ENCODE data around the gene LY9. TPM values are rescaled to one million over a fixed set of nuclear protein-coding genes. Genes with fewer than 3 reads are reported as not detected.

Gene LY9
- polyA plus RNA-seq, 1 of the 3 experiments (the other 2 are of a cell fraction), result not detected

DNA sequence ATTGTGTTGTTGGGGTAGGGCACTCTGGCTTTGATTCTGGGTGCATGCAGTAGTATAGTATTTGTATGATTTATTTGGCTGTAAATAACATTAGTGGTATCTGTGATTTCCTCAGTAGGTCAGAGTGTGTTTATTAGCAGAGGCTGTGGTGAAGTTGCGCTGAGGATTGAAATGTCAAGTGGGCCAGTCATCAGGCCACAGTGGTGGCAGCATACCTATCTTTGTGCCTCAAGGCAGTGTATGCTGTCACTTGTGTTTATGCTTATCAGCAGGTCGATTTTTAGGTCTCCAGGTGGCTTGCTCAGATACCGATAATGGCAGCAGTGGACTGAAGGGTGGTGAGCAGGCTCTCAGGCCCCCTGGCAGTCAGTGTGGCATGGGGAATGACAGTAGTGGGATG lies 11.3 kb downstream of the LY9 start (continued):
- TF ChIP-seq REST (IDR thresholded peaks at IDR 0.05; ENCODE audit: low read depth, low read length), result no peak
- no peak for TF ChIP-seq RCOR1 (IDR thresholded peaks at IDR 0.05; ENCODE audit: low read length)
- TF ChIP-seq RAD21 (IDR thresholded peaks at IDR 0.05; ENCODE audit: low read length), result no peak
- no peak for TF ChIP-seq YY1 (IDR thresholded peaks at IDR 0.05; ENCODE audit: low read depth)

GRCh38 chr1:160807738-160808137 lies 11.8 kb downstream of the LY9 start:
- Histone ChIP-seq H3K27me3 (ENCODE audit: insufficient read depth) (no peaks in the 10 kb centered on the region; the same call in 1 of the 2 replicates), H3K79me2 (ENCODE audit: insufficient read depth) (no peaks in the 10 kb centered on the region), H2AFZ (ENCODE audit: low read depth) (no peak overlapping the region), H4K20me1 (ENCODE audit: insufficient read depth) (no peaks in the 10 kb centered on the region), H3K36me3 (replicated peaks in 1 of 2; ENCODE audit: control insufficient read depth in 1 of 2, insufficient read depth in 2 of 2, low read length in 1 of 2) (no peaks in the 10 kb centered on the region), H3K9ac (no peak overlapping the region), H3K27ac (ENCODE audit: low read depth in 2 of 2, low read length in 1 of 2) (no peak overlapping the region), H3K4me1 (ENCODE audit: control insufficient read depth in 1 of 2, insufficient read depth in 2 of 2, low read depth in 1 of 2, low read length in 1 of 2) (no peaks in the 10 kb centered on the region), H3K4me3 (ENCODE audit: low read depth in 2 of 2, low read length in 1 of 2) (no peak overlapping the region), H3K4me2 (no peak overlapping the region), H3F3A (replicated peaks; ENCODE audit: insufficient read depth) (no peaks in the 10 kb centered on the region), H3K9me3 (no peaks in the 10 kb centered on the region), H3K9me2 (no peaks in the 10 kb centered on the region; the same call in 1 of the 2 replicates)
- WGBS (ENCODE audit: low lambda C conversion rate), result 0% methylated on average over 1 of the region's 2 CpGs
- POLR2A ChIA-PET, result no interaction called here
- no peak for TF ChIP-seq MEF2A (IDR thresholded peaks at IDR 0.05; ENCODE audit: borderline replicate concordance, low read depth)
- no peak for TF ChIP-seq CHD2 (IDR thresholded peaks at IDR 0.05; ENCODE audit: low read length, partially characterized antibody)
- TF ChIP-seq RFX5 (IDR thresholded peaks at IDR 0.05; ENCODE audit: low read length), result no peak
- no peak for TF ChIP-seq SIN3A (IDR thresholded peaks at IDR 0.05; ENCODE audit: borderline replicate concordance, low read depth, low read length)
- no peak for TF ChIP-seq EZH2phosphoT487 (IDR thresholded peaks at IDR 0.05; ENCODE audit: borderline replicate concordance, low read depth)
- TF ChIP-seq MAX (IDR thresholded peaks at IDR 0.05; ENCODE audit: low read depth), result no peak
- TF ChIP-seq FOXM1 (IDR thresholded peaks at IDR 0.05; ENCODE audit: low read depth), result no peak
- TF ChIP-seq CTCF (IDR thresholded peaks at IDR 0.05), result no peak
- TF ChIP-seq, protein P1, sequence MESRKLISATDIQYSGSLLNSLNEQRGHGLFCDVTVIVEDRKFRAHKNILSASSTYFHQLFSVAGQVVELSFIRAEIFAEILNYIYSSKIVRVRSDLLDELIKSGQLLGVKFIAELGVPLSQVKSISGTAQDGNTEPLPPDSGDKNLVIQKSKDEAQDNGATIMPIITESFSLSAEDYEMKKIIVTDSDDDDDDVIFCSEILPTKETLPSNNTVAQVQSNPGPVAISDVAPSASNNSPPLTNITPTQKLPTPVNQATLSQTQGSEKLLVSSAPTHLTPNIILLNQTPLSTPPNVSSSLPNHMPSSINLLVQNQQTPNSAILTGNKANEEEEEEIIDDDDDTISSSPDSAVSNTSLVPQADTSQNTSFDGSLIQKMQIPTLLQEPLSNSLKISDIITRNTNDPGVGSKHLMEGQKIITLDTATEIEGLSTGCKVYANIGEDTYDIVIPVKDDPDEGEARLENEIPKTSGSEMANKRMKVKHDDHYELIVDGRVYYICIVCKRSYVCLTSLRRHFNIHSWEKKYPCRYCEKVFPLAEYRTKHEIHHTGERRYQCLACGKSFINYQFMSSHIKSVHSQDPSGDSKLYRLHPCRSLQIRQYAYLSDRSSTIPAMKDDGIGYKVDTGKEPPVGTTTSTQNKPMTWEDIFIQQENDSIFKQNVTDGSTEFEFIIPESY (IDR thresholded peaks at IDR 0.05; ENCODE audit: borderline replicate concordance, low read depth), result no peak
- no peak for TF ChIP-seq GATA2 (CRISPR knock-in tag; IDR thresholded peaks at IDR 0.05)
- no peak for TF ChIP-seq MXI1 (IDR thresholded peaks at IDR 0.05; ENCODE audit: low read depth, low read length)
- TF ChIP-seq, protein P2, sequence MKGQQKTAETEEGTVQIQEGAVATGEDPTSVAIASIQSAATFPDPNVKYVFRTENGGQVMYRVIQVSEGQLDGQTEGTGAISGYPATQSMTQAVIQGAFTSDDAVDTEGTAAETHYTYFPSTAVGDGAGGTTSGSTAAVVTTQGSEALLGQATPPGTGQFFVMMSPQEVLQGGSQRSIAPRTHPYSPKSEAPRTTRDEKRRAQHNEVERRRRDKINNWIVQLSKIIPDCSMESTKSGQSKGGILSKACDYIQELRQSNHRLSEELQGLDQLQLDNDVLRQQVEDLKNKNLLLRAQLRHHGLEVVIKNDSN (IDR thresholded peaks at IDR 0.05; ENCODE audit: borderline replicate concordance, low read depth), result no peak
- no peak for TF ChIP-seq RCOR1 (IDR thresholded peaks at IDR 0.05; ENCODE audit: low read length)
- no peak for TF ChIP-seq EP300 (IDR thresholded peaks at IDR 0.05; ENCODE audit: borderline replicate concordance in 1 of 2, low read depth in 1 of 2, low read length in 1 of 2)
- no peak for TF ChIP-seq FOXJ3 (CRISPR knock-in tag; IDR thresholded peaks at IDR 0.05)
- no peak for DNase-seq
- CTCF ChIA-PET, result interaction anchor here (0.6 to 1.2 kb wide), 3 partner anchors 24 to 204 kb away, joined by 3 read pairs; partner anchors contain the start of gene ITLN1

Data from SK-N-SH (cell line).